Caco-2 (cell line): ENCODE results near the gene HSPH1. TPM values are rescaled to one million over a fixed set of nuclear protein-coding genes. Genes with fewer than 3 reads are reported as not detected.
"Not testable (repeated sequence)": the region's sequence is repeated elsewhere in the genome, so short reads cannot be mapped to it uniquely, and the experiment has no call there.

Experiments used
- BruUV-seq: library from RNA; stranded (reverse); fragments of 400-500 nt; replicated peaks from 2 replicates; lab custom pipeline; 2021; lab: Mats Ljungman, UMichigan
- CTCF ChIA-PET: fragments of 300-600 bp; sonication (Branson Sonifier 250); formaldehyde crosslinking; loops from one replicate; lab custom pipeline; 2022; ENCODE audit warnings: antibody characterized with exemption; lab: Charles Lee
- POLR2A ChIA-PET: fragments of 300-600 bp; sonication (Branson Sonifier 250); formaldehyde crosslinking; loops from one replicate; lab custom pipeline; 2022; ENCODE audit warnings: antibody characterized with exemption; lab: Charles Lee
- DNase-seq, 2 experiments: peaks; one replicate each; pipeline versions ENCODE4 v3.0.0 to v3.0.0-alpha.2; 2020 to 2022
- H3K27me3 ChIP-seq: replicated peaks from 2 replicates; pipeline ENCODE4 v1.6.0; 2011; ENCODE audit warnings: low read length; ENCODE audit not compliant: control insufficient read depth, insufficient read depth
- H3K36me3 ChIP-seq: 2 replicates; pipeline ENCODE4 v1.5.1; 2011; ENCODE audit warnings: low read length; ENCODE audit not compliant: control insufficient read depth, insufficient read depth
- H3K4me1 ChIP-seq: fragments of 250-450 bp; sonication (Bioruptor Pico); 2 replicates; pipeline ENCODE4 v1.5.1; 2020; ENCODE audit warnings: mild to moderate bottlenecking
- H3K4me3 ChIP-seq: 2 replicates; pipeline ENCODE4 v1.5.1; 2011; ENCODE audit warnings: low read depth, mild to moderate bottlenecking, control low read depth, low read length
- H3K9me3 ChIP-seq: fragments of 250-450 bp; sonication (Bioruptor Pico); 2 replicates; pipeline ENCODE4 v1.5.1; 2020; ENCODE audit warnings: mild to moderate bottlenecking, moderate library complexity
- H3K27ac Mint-ChIP-seq: one replicate; pipeline ENCODE4 v1.8.0; 2022; ENCODE audit warnings: mixed read lengths; ENCODE audit not compliant: unreplicated experiment
- H3K27me3 Mint-ChIP-seq: one replicate; pipeline ENCODE4 v1.8.0; 2022; ENCODE audit warnings: mixed read lengths; ENCODE audit not compliant: insufficient read depth, unreplicated experiment
- H3K36me3 Mint-ChIP-seq: one replicate; pipeline ENCODE4 v1.8.0; 2022; ENCODE audit warnings: mild to moderate bottlenecking, mixed read lengths; ENCODE audit not compliant: insufficient read depth, unreplicated experiment
- H3K4me1 Mint-ChIP-seq: one replicate; pipeline ENCODE4 v1.8.0; 2022; ENCODE audit warnings: low read depth, mixed read lengths; ENCODE audit not compliant: unreplicated experiment
- H3K4me3 Mint-ChIP-seq: one replicate; pipeline ENCODE4 v1.8.0; 2022; ENCODE audit warnings: mild to moderate bottlenecking, moderate library complexity, mixed read lengths; ENCODE audit not compliant: unreplicated experiment
- H3K9me3 Mint-ChIP-seq: one replicate; pipeline ENCODE4 v1.8.0; 2022; ENCODE audit warnings: mixed read lengths; ENCODE audit not compliant: unreplicated experiment
- intact Hi-C: fragments of 100-400 bp; cut with micrococcal nuclease; formaldehyde crosslinking; loops from one replicate; pipeline ENCODE4 v1.10.0; 2022; ENCODE audit not compliant: unreplicated experiment
- total RNA-seq: library from RNA; stranded (reverse); gene quantifications from 2 replicates; pipeline ENCODE4 v1.2.3, GENCODE V29; 2022
- TF ChIP-seq, protein P1 (sequence below), 2 experiments: fragments of 200-600 bp in 1 of 2; IDR thresholded peaks; 1 replicate in 1 of 2; 2 replicates in 1 of 2; pipeline versions ENCODE4 v1.5.1 to v1.8.0; 2011 to 2022; ENCODE audit warnings: antibody characterized with exemption in 1 of 2, control low read depth in 1 of 2, inconsistent platforms in 1 of 2, low read depth in 1 of 2, low read length in 1 of 2, mild to moderate bottlenecking in 1 of 2, moderate library complexity in 1 of 2; ENCODE audit not compliant: insufficient read depth in 1 of 2, severe bottlenecking in 1 of 2, unreplicated experiment in 1 of 2

HSPH1 gene
- total RNA-seq, 1 experiment from 2014 or later: 141 TPM

DNA sequence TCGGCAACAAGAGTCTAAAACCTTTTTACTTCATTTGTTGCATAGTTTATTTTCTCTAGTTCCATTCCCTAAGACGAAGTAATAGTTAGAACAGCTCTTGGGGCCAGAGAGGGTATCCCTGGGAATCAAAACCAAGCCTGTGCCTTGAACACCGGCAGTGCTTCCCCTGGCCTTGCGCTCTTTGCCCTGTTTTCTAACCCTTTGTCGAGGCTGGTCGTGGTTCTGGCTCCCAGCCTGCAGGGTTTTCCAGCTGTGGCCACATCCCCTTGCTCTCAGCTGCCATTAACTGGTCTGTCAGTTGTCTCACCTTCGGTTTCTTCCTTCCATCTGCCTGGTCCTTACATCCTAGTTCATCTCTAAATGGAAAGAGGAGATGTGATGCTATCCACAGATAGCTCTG lies 61.0 kb downstream of the HSPH1 start:
- BruUV-seq: no TSS peak

DNA sequence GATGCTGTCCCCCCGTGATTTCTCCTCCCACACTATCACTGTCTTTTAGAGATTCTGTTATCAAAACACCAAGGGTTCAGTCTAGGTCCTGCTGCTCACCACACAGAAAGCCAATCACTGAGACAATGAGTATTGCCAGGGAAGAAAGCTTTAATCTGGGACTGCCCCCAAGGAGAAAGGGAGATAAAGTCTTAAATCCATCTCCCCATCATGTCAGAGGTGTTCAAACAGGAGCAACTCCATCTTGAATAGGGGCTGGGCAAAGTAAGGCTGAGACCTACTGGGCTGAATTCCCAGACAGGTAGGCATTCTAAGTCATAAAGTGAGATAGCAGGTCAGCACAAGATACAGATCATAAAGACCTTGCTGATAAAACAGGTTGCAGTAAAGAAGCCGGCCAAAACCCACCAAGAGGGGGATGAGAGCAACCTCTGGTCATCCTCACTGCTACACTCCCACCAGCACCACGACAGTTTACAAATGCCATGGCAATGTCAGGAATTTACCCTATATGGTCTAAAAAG lies 63.7 kb downstream of the HSPH1 start:
- H3K36me3 Mint-ChIP-seq, H3K4me3 ChIP-seq, CTCF ChIA-PET, H3K27ac Mint-ChIP-seq, DNase-seq, H3K27me3 ChIP-seq, H3K9me3 Mint-ChIP-seq, POLR2A ChIA-PET, H3K4me3 Mint-ChIP-seq, intact Hi-C loops, BruUV-seq, H3K36me3 ChIP-seq, H3K9me3 ChIP-seq: not testable (repeated sequence)
- H3K27me3 Mint-ChIP-seq: peaks cover 15% of the 10 kb centered on the region
- peaks cover 16% of the 10 kb centered on the region for H3K4me1 ChIP-seq
- peaks cover 15% of the 10 kb centered on the region for H3K4me1 Mint-ChIP-seq

More for the DNA sequence above, 61.0 kb downstream of the HSPH1 start:
- Histone ChIP-seq H3K9me3 (no peaks in the 10 kb centered on the region), H3K4me3 (no peak overlapping the region), H3K36me3 (no peaks in the 10 kb centered on the region), H3K27me3 (no peaks in the 10 kb centered on the region; the same call in 1 of the 2 replicates), H3K4me1 (no peaks in the 10 kb centered on the region)
- ChIA-PET POLR2A (no interaction called here), CTCF (no interaction called here)
- Mint-ChIP-seq H3K4me3 (no peak overlapping the region), H3K27me3 (peaks cover 15% of the 10 kb centered on the region), H3K9me3 (no peaks in the 10 kb centered on the region), H3K27ac (no peak overlapping the region), H3K36me3 (no peaks in the 10 kb centered on the region), H3K4me1 (no peaks in the 10 kb centered on the region)
- intact Hi-C loops: no loop called here
- TF ChIP-seq, protein P1, sequence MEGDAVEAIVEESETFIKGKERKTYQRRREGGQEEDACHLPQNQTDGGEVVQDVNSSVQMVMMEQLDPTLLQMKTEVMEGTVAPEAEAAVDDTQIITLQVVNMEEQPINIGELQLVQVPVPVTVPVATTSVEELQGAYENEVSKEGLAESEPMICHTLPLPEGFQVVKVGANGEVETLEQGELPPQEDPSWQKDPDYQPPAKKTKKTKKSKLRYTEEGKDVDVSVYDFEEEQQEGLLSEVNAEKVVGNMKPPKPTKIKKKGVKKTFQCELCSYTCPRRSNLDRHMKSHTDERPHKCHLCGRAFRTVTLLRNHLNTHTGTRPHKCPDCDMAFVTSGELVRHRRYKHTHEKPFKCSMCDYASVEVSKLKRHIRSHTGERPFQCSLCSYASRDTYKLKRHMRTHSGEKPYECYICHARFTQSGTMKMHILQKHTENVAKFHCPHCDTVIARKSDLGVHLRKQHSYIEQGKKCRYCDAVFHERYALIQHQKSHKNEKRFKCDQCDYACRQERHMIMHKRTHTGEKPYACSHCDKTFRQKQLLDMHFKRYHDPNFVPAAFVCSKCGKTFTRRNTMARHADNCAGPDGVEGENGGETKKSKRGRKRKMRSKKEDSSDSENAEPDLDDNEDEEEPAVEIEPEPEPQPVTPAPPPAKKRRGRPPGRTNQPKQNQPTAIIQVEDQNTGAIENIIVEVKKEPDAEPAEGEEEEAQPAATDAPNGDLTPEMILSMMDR (IDR thresholded peaks at IDR 0.05; ENCODE audit: insufficient read depth in 1 of 2, low read depth in 1 of 2, low read length in 1 of 2, severe bottlenecking in 1 of 2, unreplicated experiment in 1 of 2): no peak
- no peak for DNase-seq

DNA sequence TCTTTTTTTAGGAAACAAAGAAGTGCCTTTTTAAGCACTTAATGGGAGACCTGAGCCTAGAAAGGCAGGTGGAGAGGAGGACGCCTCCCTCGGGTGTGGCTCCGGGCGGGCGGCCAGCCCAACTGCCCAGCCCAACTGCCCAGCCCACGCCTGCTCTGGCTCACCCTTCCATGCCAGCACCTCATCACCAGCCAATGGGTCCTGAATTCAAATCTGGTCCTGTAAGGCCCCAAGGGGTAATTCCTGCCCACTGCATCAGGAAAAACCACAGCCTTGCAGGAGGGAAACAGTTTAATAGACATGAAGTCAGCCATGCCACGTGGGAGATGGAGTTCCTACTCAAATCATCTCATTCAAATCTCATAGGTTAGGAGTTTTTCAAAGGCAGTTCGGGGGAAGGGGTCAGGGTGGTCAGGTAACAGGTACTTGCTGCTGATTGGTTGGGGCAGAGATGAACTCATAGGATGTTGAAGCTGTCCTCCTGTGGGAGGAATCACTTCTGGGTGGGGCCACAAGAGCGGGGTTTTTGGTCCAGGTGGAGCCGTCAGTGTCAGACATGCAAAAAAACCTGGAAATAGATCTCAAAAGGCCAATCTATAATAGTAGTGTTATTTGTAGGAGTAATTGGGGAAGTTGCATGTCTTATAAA lies 64.9 kb downstream of the HSPH1 start:
- ChIA-PET POLR2A (no interaction called here), CTCF (no interaction called here)
- no TSS peak for BruUV-seq
- Histone ChIP-seq H3K4me1 (peaks cover 16% of the 10 kb centered on the region), H3K36me3 (no peaks in the 10 kb centered on the region), H3K27me3 (no peaks in the 10 kb centered on the region), H3K9me3 (no peaks in the 10 kb centered on the region), H3K4me3 (no peak overlapping the region)
- Mint-ChIP-seq H3K36me3 (no peaks in the 10 kb centered on the region), H3K4me3 (no peak overlapping the region), H3K4me1 (peaks cover 15% of the 10 kb centered on the region), H3K27ac (no peak overlapping the region), H3K9me3 (no peaks in the 10 kb centered on the region), H3K27me3 (peaks cover 11% of the 10 kb centered on the region)
- intact Hi-C loops: no loop called here
- no peak for DNase-seq
- TF ChIP-seq, protein P1 (IDR thresholded peaks at IDR 0.05; ENCODE audit: insufficient read depth in 1 of 2, low read depth in 1 of 2, low read length in 1 of 2, severe bottlenecking in 1 of 2, unreplicated experiment in 1 of 2): no peak
